Endodermal cell (in vitro differentiated cells): ENCODE results near the gene TMUB2. TPM values are rescaled to one million over a fixed set of nuclear protein-coding genes. Genes with fewer than 3 reads are reported as not detected.
"Not testable (repeated sequence)": the region's sequence is repeated elsewhere in the genome, so short reads cannot be mapped to it uniquely, and the experiment has no call there.

Source experiments
- DNase-seq: peaks from one replicate; pipeline ENCODE4 v3.0.0-alpha.2; 2017
- H3K27ac ChIP-seq: 2 replicates; pipeline ENCODE4 v1.5.1; 2013; ENCODE audit warnings: mild to moderate bottlenecking, low read depth, low read length, moderate library complexity
- H3K27me3 ChIP-seq: 2 replicates; pipeline ENCODE4 v1.6.1; 2013; ENCODE audit warnings: mild to moderate bottlenecking, low read length, moderate library complexity; ENCODE audit not compliant: insufficient read depth, control insufficient read depth, poor library complexity, severe bottlenecking
- H3K36me3 ChIP-seq: 2 replicates; pipeline ENCODE4 v1.7.0; 2013; ENCODE audit warnings: mild to moderate bottlenecking, low read length, moderate library complexity; ENCODE audit not compliant: control insufficient read depth, insufficient read depth
- H3K4me1 ChIP-seq: one replicate; pipeline ENCODE4 v1.7.0; 2013; ENCODE audit warnings: low read length; ENCODE audit not compliant: control insufficient read depth, insufficient read depth
- H3K4me3 ChIP-seq: 2 replicates; pipeline ENCODE4 v1.5.1; 2013; ENCODE audit warnings: mild to moderate bottlenecking, low read length, moderate library complexity
- H3K9ac ChIP-seq: 2 replicates; pipeline ENCODE4 v1.6.1; 2013; ENCODE audit warnings: mild to moderate bottlenecking, low read length, moderate library complexity; ENCODE audit not compliant: poor library complexity, severe bottlenecking; ENCODE audit errors: extremely low read depth
- H3K9me3 ChIP-seq: 2 replicates; pipeline ENCODE4 v1.6.1; 2013; ENCODE audit warnings: mild to moderate bottlenecking, low read length, moderate library complexity; ENCODE audit not compliant: control insufficient read depth
- H3K27ac Mint-ChIP-seq: 2 replicates; pipeline ENCODE4 v1.8.0; 2020; ENCODE audit warnings: mixed read lengths
- H3K27me3 Mint-ChIP-seq: 2 replicates; pipeline ENCODE4 v1.8.0; 2021; ENCODE audit warnings: mild to moderate bottlenecking, mixed read lengths; ENCODE audit not compliant: insufficient read depth
- H3K36me3 Mint-ChIP-seq: 2 replicates; pipeline ENCODE4 v1.8.0; 2020; ENCODE audit warnings: low read depth, mixed read lengths
- H3K4me1 Mint-ChIP-seq: 2 replicates; pipeline ENCODE4 v1.8.0; 2020; ENCODE audit warnings: mixed read lengths
- H3K4me3 Mint-ChIP-seq: 2 replicates; pipeline ENCODE4 v1.8.0; 2020; ENCODE audit warnings: mild to moderate bottlenecking, moderate library complexity, mixed read lengths
- H3K9me3 Mint-ChIP-seq: 2 replicates; pipeline ENCODE4 v1.8.0; 2020; ENCODE audit warnings: mild to moderate bottlenecking, mixed read lengths
- CTCF ChIP-seq: fragments of 200-600 bp; sonication (generic); conservative IDR thresholded peaks from 2 replicates; pipeline ENCODE4 v1.5.0; 2021; ENCODE audit warnings: antibody characterized with exemption, mild to moderate bottlenecking
- WGBS, 2 experiments: methylation state at CpG; one replicate each; pipeline versions ENCODE4 v1.1.5 to v1.1.7; 2013; ENCODE audit warnings: missing lambda C conversion rate in 2 of 2, mixed read lengths in 1 of 2; ENCODE audit not compliant: insufficient coverage in 1 of 2, insufficient read length in 1 of 2; 5-methylcytosine and 5-hydroxymethylcytosine counted together
- total RNA-seq, 2 donors: library from RNA; stranded (reverse); fragmentation: NEBNext Ultra II Directional in 1 of 2; extraction: Animal tissue kit (Norgen Biotek cat#: 25700) in 1 of 2; gene quantifications; 2 replicates in 1 of 2; 3 replicates in 1 of 2; pipeline ENCODE4 v1.2.1, GENCODE V29; 2021

TMUB2 gene
- total RNA-seq, 2 donors from 2014 or later = 28.8 to 33.1 TPM

GRCh38 chr17:44233582-44233981, 46.8 kb downstream of the TMUB2 start:
- no peaks in the 10 kb centered on the region for H3K4me1 ChIP-seq
- Mint-ChIP-seq H3K9me3 (peaks cover 18% of the 10 kb centered on the region), H3K27ac (no peak overlapping the region), H3K4me1 (no peaks in the 10 kb centered on the region), H3K4me3 (no peak overlapping the region), H3K27me3 (peaks cover 6% of the 10 kb centered on the region), H3K36me3 (no peaks in the 10 kb centered on the region)
- TF ChIP-seq CTCF = no peak
- no peaks in the 10 kb centered on the region for H3K27me3 ChIP-seq
- no peaks in the 10 kb centered on the region for H3K9me3 ChIP-seq
- H3K9ac ChIP-seq = no peak overlapping the region
- no peak overlapping the region for H3K4me3 ChIP-seq
- H3K27ac ChIP-seq = no peak overlapping the region
- H3K36me3 ChIP-seq = no peaks in the 10 kb centered on the region
- no peak for DNase-seq
- 71 to 92% methylated on average over 1 to 4 of the region's 5 CpGs for WGBS, 2 experiments

GRCh38 chr17:44235583-44235936, 48.8 kb downstream of the TMUB2 start:
- no peak for DNase-seq
- Mint-ChIP-seq H3K27me3 (peaks cover 6% of the 10 kb centered on the region), H3K4me3 (no peak overlapping the region), H3K4me1 (no peaks in the 10 kb centered on the region), H3K36me3 (no peaks in the 10 kb centered on the region), H3K27ac (no peak overlapping the region), H3K9me3 (peaks cover 18% of the 10 kb centered on the region)
- Histone ChIP-seq H3K36me3 (no peaks in the 10 kb centered on the region), H3K27me3 (no peaks in the 10 kb centered on the region), H3K4me1 (no peaks in the 10 kb centered on the region), H3K9me3 (no peaks in the 10 kb centered on the region), H3K4me3 (no peak overlapping the region), H3K9ac (no peak overlapping the region), H3K27ac (no peak overlapping the region)
- 81 to 85% methylated on average over 5 of the region's 5 CpGs for WGBS, 2 experiments
- TF ChIP-seq CTCF = no peak

- Mint-ChIP-seq H3K27ac (no peak overlapping the region), H3K4me3 (no peak overlapping the region), H3K36me3 (no peaks in the 10 kb centered on the region), H3K4me1 (no peaks in the 10 kb centered on the region), H3K9me3 (peaks cover 18% of the 10 kb centered on the region), H3K27me3 (peaks cover 6% of the 10 kb centered on the region)
- Histone ChIP-seq H3K4me3 (no peak overlapping the region), H3K27me3 (no peaks in the 10 kb centered on the region), H3K36me3 (no peaks in the 10 kb centered on the region), H3K4me1 (no peaks in the 10 kb centered on the region), H3K9ac (no peak overlapping the region), H3K27ac (no peak overlapping the region), H3K9me3 (no peaks in the 10 kb centered on the region)
- no peak for DNase-seq
- no peak for TF ChIP-seq CTCF
- 77 to 82% methylated on average over 3 to 5 of the region's 5 CpGs for WGBS, 2 experiments
Observed at GRCh38 chr17:44236444-44236991, 49.7 kb downstream of the TMUB2 start.

GRCh38 chr17:44237886-44238285, 51.1 kb downstream of the TMUB2 start:
- H3K27me3 Mint-ChIP-seq, H3K27me3 ChIP-seq, H3K36me3 ChIP-seq, H3K36me3 Mint-ChIP-seq, H3K4me1 Mint-ChIP-seq, DNase-seq, H3K4me1 ChIP-seq, H3K9ac ChIP-seq, H3K4me3 Mint-ChIP-seq, H3K9me3 ChIP-seq, H3K27ac Mint-ChIP-seq, H3K4me3 ChIP-seq, H3K27ac ChIP-seq: not testable (repeated sequence)
- WGBS, 2 experiments = 87 to 98% methylated on average over 3 to 5 of the region's 28 CpGs
- peaks cover 18% of the 10 kb centered on the region for H3K9me3 Mint-ChIP-seq
